ENCODE results near the gene KIAA2012. TPM values are rescaled to one million over a fixed set of nuclear protein-coding genes. Genes with fewer than 3 reads are reported as not detected.
"Not testable (repeated sequence)": the region's sequence is repeated elsewhere in the genome, so short reads cannot be mapped to it uniquely, and the experiment has no call there.

Gene KIAA2012
- total RNA-seq, 1 experiment from 2014 or later = not detected

GRCh38 chr2:202221873-202222272, 148.8 kb downstream of the KIAA2012 start:
- no peaks in the 10 kb centered on the region; the same call in 1 of the 2 replicates for H3K36me3 ChIP-seq (replicated peaks; ENCODE audit: control insufficient read depth, insufficient read depth, low read length)
- no peaks in the 10 kb centered on the region for H3K27me3 ChIP-seq (ENCODE audit: control insufficient read depth, insufficient read depth, low read length)
- peak; percentile 33 for DNase-seq
- no peak overlapping the region for H3K4me3 ChIP-seq (ENCODE audit: insufficient read depth, low read depth, low read length)

GRCh38 chr2:202237787-202238233, 164.8 kb downstream of the KIAA2012 start:
- H3K27me3 ChIP-seq (ENCODE audit: control insufficient read depth, insufficient read depth, low read length) = no peaks in the 10 kb centered on the region
- peak overlapping the region; percentile 95 for H3K4me3 ChIP-seq (ENCODE audit: insufficient read depth, low read depth, low read length)
- no peaks in the 10 kb centered on the region; the same call in 1 of the 2 replicates for H3K36me3 ChIP-seq (replicated peaks; ENCODE audit: control insufficient read depth, insufficient read depth, low read length)
- DNase-seq = peak; percentile 66

- Histone ChIP-seq H3K36me3 (replicated peaks; ENCODE audit: control insufficient read depth, insufficient read depth, low read length) (no peaks in the 10 kb centered on the region), H3K4me3 (ENCODE audit: insufficient read depth, low read depth, low read length) (peak within 1 kb of the TSS; percentile 95), H3K27me3 (ENCODE audit: control insufficient read depth, insufficient read depth, low read length) (no peaks in the 10 kb centered on the region)
- DNase-seq = peak; percentile 94
These were observed 165.5 kb downstream of the KIAA2012 start, which contains the start of gene SUMO1 for GRCh38 chr2:202238234-202239197. Gene SUMO1 (minus strand): TSS chr2:202238597. CDS start chr2:202238451, 146 bp downstream.

GRCh38 chr2:202247710-202248109, 174.7 kb downstream of the KIAA2012 start:
- DNase-seq; H3K4me3 ChIP-seq (ENCODE audit: insufficient read depth, low read depth, low read length); H3K27me3 ChIP-seq (ENCODE audit: control insufficient read depth, insufficient read depth, low read length); H3K36me3 ChIP-seq (replicated peaks; ENCODE audit: control insufficient read depth, insufficient read depth, low read length): not testable (repeated sequence)

- Histone ChIP-seq H3K27me3 (ENCODE audit: control insufficient read depth, insufficient read depth, low read length) (no peaks in the 10 kb centered on the region), H3K4me3 (ENCODE audit: insufficient read depth, low read depth, low read length) (no peak overlapping the region), H3K36me3 (replicated peaks; ENCODE audit: control insufficient read depth, insufficient read depth, low read length) (no peaks in the 10 kb centered on the region)
- peak; percentile 76 for DNase-seq
These were observed 176.6 kb downstream of the KIAA2012 start for GRCh38 chr2:202249521-202250253.

- no peak overlapping the region for H3K4me3 ChIP-seq (ENCODE audit: insufficient read depth, low read depth, low read length)
- no peaks in the 10 kb centered on the region for H3K36me3 ChIP-seq (replicated peaks; ENCODE audit: control insufficient read depth, insufficient read depth, low read length)
- no peaks in the 10 kb centered on the region for H3K27me3 ChIP-seq (ENCODE audit: control insufficient read depth, insufficient read depth, low read length)
- DNase-seq = no peak
These were observed 178.4 kb downstream of the KIAA2012 start for GRCh38 chr2:202251494-202251893.

Other genes starting within 250 kb of the KIAA2012 start
- gene FZD7, start 39.4 kb upstream of the KIAA2012 start, total RNA-seq (2014; rRNA removed; shearing (Covaris generic)) = 103 and 114 TPM in 2 replicates
- 216 and 326 TPM in 2 replicates for gene SUMO1, start 165.3 kb downstream of the KIAA2012 start, total RNA-seq (2014; rRNA removed; shearing (Covaris generic))
- 70.7 and 95.9 TPM in 2 replicates for gene NOP58, start 192.5 kb downstream of the KIAA2012 start, total RNA-seq (2014; rRNA removed; shearing (Covaris generic))